Breast epithelium (tissue), 4 donors: ENCODE results near the gene SPECC1L. TPM values are rescaled to one million over a fixed set of nuclear protein-coding genes. Genes with fewer than 3 reads are reported as not detected.

Experiments used
- DNase-seq, 2 donors: peaks; one replicate each; pipeline ENCODE4 v3.0.0-alpha.2; 2019; ENCODE audit warnings: low spot score in 2 of 2
- H3K27ac ChIP-seq, 2 donors: fragments of 200-600 bp; sonication (generic) in 1 of 2; one replicate each; pipeline ENCODE4 v1.5.1; 2016 to 2019; ENCODE audit warnings: mild to moderate bottlenecking in 1 of 2
- H3K27me3 ChIP-seq, 2 donors: fragments of 200-600 bp; sonication (generic) in 1 of 2; one replicate each; pipeline versions ENCODE4 v1.5.1 to v1.6.0; 2017 to 2019; ENCODE audit warnings: control low read depth in 1 of 2, mild to moderate bottlenecking in 1 of 2
- H3K36me3 ChIP-seq: fragments of 200-600 bp; one replicate; pipeline ENCODE4 v1.5.1; 2019
- H3K4me1 ChIP-seq, 2 donors: fragments of 200-600 bp; sonication (generic); one replicate each; pipeline ENCODE4 v1.5.1; 2016 to 2019; ENCODE audit warnings: control low read depth in 1 of 2
- H3K4me3 ChIP-seq, 3 donors: fragments of 200-600 bp; sonication (generic); 1 replicate in 2 of 3; 2 replicates in 1 of 3; pipeline ENCODE4 v1.5.1; 2016 to 2019; ENCODE audit warnings: mild to moderate bottlenecking in 3 of 3, moderate library complexity in 2 of 3
- H3K9me3 ChIP-seq, 2 donors: fragments of 200-600 bp; sonication (generic) in 1 of 2; one replicate each; pipeline ENCODE4 v1.5.1; 2016 to 2019; ENCODE audit warnings: control low read depth in 1 of 2
- POLR2A ChIP-seq: fragments of 450-650 bp; IDR thresholded peaks from one replicate; pipeline ENCODE4 v1.6.1; 2016; ENCODE audit warnings: antibody characterized with exemption, mild to moderate bottlenecking, moderate library complexity
- POLR2AphosphoS5 ChIP-seq, 3 donors: sonication (generic); formaldehyde crosslinking; IDR thresholded peaks; one replicate each; pipeline ENCODE4 v1.6.1; 2017; ENCODE audit warnings: antibody characterized with exemption in 3 of 3
- intact Hi-C: fragments of 100-400 bp; cut with DNase I; formaldehyde crosslinking; loops from one replicate; pipeline ENCODE4 v1.15.1; 2023; ENCODE audit warnings: low total_unique reads
- total RNA-seq, 3 donors: library from RNA; depleted of rRNA; stranded (reverse); fragments of >200 nt; gene quantifications; one replicate each; pipeline ENCODE4 v1.1.0, GENCODE V29; 2016
- TF ChIP-seq, protein P1 (sequence below), 3 donors: fragments of 450-650 bp; IDR thresholded peaks; one replicate each; pipeline ENCODE4 v1.5.1; 2016 to 2017; ENCODE audit warnings: antibody characterized with exemption in 3 of 3, mild to moderate bottlenecking in 3 of 3, moderate library complexity in 3 of 3

Gene SPECC1L
- total RNA-seq, 3 donors from 2014 or later: 33.4 to 61.0 (median 53.7) TPM

DNA sequence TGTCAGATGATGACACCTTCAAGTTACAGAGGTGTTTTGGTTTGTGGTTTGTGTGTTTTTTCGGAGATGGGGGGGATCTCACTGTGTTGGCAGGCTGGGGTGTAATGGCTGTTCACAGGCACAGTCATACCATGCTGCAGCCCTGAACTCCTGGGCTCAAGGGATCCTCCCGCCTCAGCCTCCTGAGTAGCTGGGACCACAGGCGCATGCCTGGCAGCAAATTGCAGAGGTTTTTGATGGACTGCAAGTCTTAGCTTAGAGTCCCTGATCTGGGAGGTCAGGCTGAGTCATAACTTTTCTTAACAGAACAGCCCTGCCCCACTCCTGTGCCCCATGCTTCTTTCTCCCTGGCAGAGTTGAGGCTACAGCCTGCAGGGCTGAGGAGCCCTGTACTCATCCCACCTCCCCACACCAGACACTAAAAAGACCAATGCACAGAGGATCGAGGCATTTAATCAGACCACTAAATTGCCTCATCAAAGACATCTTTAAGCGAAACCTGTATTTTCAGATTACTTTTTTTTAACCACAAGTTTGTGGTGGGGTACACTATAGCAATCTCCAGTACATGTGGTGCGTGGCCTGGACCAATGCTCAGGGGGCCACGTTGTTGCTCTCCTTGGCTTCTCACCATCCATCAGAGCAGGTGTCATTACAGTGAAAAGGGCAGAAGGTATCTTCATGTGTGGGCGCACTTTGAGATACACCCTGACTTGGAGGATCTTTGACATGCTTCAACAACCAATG lies 139.7 kb downstream of the SPECC1L start:
- H3K27ac ChIP-seq: no peak overlapping the region
- TF ChIP-seq POLR2AphosphoS5 (IDR thresholded peaks at IDR 0.05) (no peak), POLR2A (no peak)
- TF ChIP-seq, protein P1, sequence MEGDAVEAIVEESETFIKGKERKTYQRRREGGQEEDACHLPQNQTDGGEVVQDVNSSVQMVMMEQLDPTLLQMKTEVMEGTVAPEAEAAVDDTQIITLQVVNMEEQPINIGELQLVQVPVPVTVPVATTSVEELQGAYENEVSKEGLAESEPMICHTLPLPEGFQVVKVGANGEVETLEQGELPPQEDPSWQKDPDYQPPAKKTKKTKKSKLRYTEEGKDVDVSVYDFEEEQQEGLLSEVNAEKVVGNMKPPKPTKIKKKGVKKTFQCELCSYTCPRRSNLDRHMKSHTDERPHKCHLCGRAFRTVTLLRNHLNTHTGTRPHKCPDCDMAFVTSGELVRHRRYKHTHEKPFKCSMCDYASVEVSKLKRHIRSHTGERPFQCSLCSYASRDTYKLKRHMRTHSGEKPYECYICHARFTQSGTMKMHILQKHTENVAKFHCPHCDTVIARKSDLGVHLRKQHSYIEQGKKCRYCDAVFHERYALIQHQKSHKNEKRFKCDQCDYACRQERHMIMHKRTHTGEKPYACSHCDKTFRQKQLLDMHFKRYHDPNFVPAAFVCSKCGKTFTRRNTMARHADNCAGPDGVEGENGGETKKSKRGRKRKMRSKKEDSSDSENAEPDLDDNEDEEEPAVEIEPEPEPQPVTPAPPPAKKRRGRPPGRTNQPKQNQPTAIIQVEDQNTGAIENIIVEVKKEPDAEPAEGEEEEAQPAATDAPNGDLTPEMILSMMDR (IDR thresholded peaks at IDR 0.05): no peak
- no peaks in the 10 kb centered on the region for H3K27me3 ChIP-seq
- no peak for DNase-seq
- H3K4me3 ChIP-seq: no peak overlapping the region
- peaks cover 6% of the 10 kb centered on the region for H3K36me3 ChIP-seq
- H3K9me3 ChIP-seq: no peaks in the 10 kb centered on the region
- intact Hi-C loops: no loop called here
- H3K4me1 ChIP-seq: peaks cover 7% of the 10 kb centered on the region in 2 donors

DNA sequence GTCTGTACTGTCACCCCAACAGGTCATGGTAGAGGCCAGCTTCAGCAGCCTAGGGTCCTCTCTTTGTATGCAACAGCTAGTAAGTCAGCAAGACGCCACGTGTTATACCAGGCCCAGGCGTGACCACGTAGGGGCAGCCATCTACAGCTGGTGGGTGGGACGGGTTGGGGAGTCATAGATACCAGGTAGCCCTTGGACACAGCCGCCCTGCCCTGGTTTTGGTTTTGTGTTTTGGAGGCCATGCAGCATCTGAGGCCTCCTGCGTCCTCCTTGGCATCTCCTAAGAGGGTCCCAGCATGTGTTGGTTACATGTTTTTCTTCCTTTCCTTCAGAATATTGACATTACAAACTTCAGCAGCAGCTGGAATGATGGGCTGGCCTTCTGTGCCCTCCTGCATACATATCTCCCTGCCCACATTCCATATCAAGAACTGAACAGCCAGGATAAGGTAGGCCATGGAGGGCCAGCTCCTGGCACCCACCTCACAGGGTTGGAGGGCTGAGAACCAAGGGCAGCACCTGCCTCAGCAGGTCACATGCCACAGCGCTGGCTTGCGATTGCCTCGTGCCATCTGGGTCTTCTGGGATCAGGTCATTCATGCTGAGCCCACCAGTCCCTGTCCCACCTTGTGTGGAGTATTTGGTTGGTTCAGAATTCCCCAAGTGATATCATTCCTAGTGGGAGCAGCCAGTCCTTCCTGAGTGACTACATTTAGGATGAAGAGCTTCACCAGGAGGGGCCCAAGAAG lies 140.8 kb downstream of the SPECC1L start:
- H3K27me3 ChIP-seq: no peaks in the 10 kb centered on the region
- no peaks in the 10 kb centered on the region for H3K9me3 ChIP-seq
- no peak for TF ChIP-seq POLR2A
- no peak for TF ChIP-seq POLR2AphosphoS5 (IDR thresholded peaks at IDR 0.05)
- TF ChIP-seq, protein P1 (IDR thresholded peaks at IDR 0.05): no peak
- no peak overlapping the region for H3K4me3 ChIP-seq
- intact Hi-C loops: no loop called here
- DNase-seq: no peak
- peaks cover 6% of the 10 kb centered on the region for H3K36me3 ChIP-seq
- peaks cover 5 to 7% of the 10 kb centered on the region in 2 donors for H3K4me1 ChIP-seq
- H3K27ac ChIP-seq: no peak overlapping the region

DNA sequence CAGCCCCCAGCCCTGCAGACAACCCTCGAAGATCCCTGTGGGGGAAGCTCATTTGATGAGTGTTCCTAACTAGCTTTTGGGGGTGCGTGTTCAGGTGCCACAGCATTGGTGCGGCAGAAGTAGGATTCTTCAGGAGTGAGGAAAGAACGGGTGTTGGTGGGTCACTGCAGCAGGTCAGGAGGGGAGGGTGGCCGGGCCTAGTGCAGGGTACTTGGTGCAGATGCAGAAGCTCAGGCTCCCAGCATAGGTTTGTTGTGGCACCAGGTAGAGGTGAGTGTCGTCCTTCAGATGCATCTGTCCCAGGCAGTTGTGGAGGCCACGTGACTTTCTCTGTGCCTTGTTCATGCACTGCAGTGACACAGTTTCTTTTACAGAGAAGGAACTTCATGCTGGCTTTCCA lies 141.6 kb downstream of the SPECC1L start:
- no peak for DNase-seq
- no peak for TF ChIP-seq POLR2A
- TF ChIP-seq POLR2AphosphoS5 (IDR thresholded peaks at IDR 0.05): no peak
- TF ChIP-seq, protein P1 (IDR thresholded peaks at IDR 0.05): no peak
- H3K27me3 ChIP-seq: no peaks in the 10 kb centered on the region
- intact Hi-C loops: no loop called here
- H3K4me1 ChIP-seq: peaks cover 0 to 3% of the 10 kb centered on the region in 2 donors
- peaks cover 6% of the 10 kb centered on the region for H3K36me3 ChIP-seq
- H3K4me3 ChIP-seq: no peak overlapping the region
- H3K9me3 ChIP-seq: no peaks in the 10 kb centered on the region
- H3K27ac ChIP-seq: no peak overlapping the region

DNA sequence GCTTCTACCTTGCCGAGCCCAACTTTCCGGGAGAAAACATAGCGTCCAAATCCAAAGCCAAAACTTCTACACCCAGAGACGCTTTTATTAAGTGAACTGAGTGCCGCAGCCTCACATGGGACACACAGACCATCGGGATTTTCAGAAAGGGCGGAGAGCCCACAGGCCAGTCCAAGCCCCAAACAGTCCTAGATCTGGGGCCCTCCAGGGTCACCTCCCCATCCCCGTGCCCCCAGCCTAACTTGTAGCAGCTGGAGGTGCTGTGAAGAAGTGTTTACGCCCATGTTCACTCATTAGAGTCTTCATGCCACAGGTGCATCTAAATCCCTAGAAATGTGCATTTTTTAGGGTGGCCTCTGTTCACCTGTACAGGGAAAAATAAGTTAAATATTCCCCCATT lies 142.6 kb downstream of the SPECC1L start:
- no peaks in the 10 kb centered on the region for H3K9me3 ChIP-seq
- intact Hi-C loops: no loop called here
- H3K36me3 ChIP-seq: peaks cover 6% of the 10 kb centered on the region
- H3K27ac ChIP-seq: no peak overlapping the region
- H3K4me1 ChIP-seq: peaks cover 0 to under 1% of the 10 kb centered on the region in 2 donors
- no peak overlapping the region for H3K4me3 ChIP-seq
- DNase-seq: no peak
- no peaks in the 10 kb centered on the region for H3K27me3 ChIP-seq
- TF ChIP-seq POLR2AphosphoS5 (IDR thresholded peaks at IDR 0.05) (no peak), POLR2A (no peak)
- TF ChIP-seq, protein P1 (IDR thresholded peaks at IDR 0.05): no peak
